Raji (cell line): ENCODE data around the gene HOXB4.

Source experiments
- POLR2A ChIP-seq: IDR thresholded peaks from 2 replicates; pipeline ENCODE4 v1.6.1; 2011; ENCODE audit warnings: low read depth, low read length, control low read depth; ENCODE audit not compliant: insufficient read depth

The HOXB4 gene

GRCh38 chr17:48609759-48610281 is 31.7 kb upstream of the HOXB4 start:
- TF ChIP-seq POLR2A, result no peak

- no peak for TF ChIP-seq POLR2A
Observed at GRCh38 chr17:48609033-48609432, 30.9 kb upstream of the HOXB4 start.

DNA sequence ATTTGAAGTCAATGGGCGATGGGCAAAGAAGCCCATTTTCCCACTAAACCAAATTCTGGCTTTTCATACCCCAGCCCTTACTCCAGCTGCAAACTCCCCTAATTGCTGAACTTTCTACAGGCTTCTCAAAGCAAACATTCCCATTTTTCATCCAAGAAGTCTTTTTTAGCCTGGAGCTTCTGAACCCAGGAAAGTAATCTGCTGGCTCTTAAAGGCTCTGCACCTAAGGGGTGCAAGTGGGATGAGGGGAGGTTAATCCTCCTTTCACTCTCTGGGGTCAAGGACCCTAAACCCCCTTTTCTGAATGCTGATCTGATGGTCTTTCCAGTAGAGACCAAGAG is 30.3 kb upstream of the HOXB4 start:
- TF ChIP-seq POLR2A, result no peak

DNA sequence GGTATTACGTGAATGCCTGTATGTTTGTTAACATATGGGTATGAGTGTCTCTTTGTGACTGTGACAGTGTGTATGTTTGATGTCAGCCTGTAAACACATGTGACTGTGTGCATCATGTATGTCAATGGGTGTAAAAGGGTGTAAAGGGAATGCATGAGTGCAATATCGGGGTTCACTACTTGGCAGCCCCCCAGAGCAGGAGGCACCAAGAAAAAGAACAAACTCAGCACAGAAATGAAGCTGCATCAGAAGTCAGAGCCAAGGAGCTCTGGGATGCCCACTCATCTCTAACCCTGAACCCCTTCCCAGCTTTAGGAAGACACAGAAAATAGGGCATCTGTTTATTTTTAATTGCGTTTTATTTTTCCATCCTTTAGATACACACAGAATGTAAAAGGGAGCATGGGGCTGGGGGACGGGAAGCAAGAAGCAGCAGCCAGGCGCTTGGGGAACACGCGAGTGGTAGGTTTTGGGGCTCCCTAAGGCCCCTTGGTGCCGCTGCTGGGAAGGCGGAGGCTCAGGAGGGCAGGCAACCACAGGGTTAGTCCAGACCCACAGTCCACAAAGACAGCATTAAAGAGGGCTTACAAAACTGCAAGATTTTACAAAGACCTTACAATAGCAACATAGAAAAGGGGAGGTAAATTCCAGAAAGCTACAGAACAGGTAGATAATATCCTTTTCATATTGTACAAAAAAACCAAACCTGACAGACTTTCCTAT is 28.9 kb upstream of the HOXB4 start:
- no peak for TF ChIP-seq POLR2A

GRCh38 chr17:48605991-48606891 is 28.1 kb upstream of the HOXB4 start:
- TF ChIP-seq POLR2A, result no peak

- no peak for TF ChIP-seq POLR2A
Observed at GRCh38 chr17:48605409-48605919, 27.3 kb upstream of the HOXB4 start.

GRCh38 chr17:48604770-48605329 is 26.7 kb upstream of the HOXB4 start, which contains the start of gene HOXB6:
TSS of gene HOXB6 (minus strand) at chr17:48604986. CDS start at chr17:48598150, 6,836 bp downstream.
- TF ChIP-seq POLR2A, result no peak

DNA sequence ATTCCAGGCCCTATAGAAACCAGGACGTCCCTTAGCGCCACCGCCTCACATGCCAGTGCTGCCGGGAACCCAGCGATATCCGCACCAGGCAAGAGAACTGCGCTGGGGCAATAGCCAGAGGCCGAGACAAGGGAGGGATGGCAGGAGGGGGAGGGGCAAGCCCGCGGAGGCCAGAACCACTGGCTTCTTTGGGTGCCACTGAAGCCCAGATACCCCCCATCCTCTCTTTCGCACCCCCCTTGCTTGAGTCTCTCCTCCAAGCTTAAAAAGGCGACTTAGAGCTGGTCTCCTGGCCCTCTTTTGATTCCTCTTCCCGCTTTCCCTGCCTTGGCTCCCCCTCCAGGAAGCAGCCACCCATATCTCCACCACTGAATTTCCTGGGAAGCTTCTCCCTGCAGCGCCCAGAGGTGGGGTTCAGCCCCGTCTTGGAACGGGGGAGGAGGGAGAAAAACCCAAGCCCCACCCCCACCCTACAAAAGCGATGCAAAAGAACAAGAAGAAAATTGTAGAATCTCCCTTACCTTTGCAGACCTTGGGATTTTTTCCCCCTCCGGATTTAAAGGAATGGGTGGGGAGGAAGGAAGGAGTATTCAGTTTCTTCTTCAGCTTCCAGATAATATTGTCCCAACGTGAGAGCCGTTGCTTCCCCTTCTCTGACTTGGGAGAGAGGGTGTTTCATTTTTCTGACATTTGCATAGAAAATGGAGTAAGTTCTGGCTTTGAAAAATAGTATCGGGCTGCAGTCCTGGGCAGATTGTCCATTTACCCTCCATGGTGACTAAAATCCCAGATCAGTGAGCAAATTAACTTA is 26.0 kb upstream of the HOXB4 start:
- no peak for TF ChIP-seq POLR2A

DNA sequence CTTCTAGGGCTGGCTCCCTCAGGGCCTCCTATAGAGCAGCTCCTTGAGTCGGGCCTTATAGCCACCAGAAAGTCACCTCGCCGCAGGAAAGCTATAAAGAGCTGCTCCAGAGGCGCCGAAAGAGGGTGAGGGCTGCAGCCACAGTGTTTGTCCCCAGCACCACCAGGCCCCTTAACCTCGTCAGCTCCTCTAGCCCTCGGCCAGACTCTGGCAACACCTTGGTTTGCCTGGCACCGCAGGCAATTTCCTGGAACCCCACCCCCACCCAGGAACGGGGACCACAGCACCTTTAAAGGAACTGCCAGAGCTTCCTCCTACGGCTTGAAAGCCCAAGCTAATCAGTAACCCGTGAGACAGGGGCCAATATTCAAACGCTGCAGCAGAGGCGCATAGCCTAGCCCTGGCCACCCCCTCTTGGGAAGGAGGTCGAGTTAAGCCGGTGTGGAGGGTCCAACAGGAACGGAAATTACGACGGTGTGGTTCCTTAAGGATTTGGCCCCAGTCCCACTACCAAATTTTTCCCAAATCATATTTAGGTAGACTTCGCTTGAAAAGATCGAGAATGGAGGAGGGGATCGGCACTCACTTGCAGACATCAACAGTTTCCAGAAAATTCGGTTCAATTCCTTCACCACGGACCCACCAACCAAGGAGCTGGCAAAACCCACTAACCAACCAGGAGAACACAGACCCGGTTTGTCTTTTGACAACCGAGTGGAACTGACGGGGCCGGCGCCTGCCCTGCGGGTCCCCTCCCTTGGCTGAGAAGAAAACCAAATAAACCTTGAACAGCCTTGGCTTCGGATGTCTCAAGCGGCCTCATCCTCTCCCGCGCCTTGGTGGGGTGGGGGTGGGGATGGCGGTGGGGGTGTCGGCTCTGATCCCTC is 23.6 kb upstream of the HOXB4 start:
- TF ChIP-seq POLR2A, result no peak

DNA sequence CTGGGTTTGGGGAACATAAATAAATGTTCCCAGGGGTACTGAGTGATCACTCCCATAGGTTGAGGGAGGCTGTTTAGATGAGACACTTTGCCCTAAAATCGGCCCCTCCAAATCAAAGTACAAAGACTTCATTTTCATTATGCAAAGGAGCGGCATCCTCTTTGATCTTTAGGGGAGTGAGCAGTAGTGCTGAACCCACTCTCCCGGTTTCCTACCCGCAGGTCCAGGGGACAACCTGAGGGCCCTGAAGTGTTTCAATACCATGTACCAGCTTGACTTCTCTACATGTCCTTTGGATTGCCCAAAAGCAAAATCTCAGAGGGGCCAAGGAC is 23.0 kb upstream of the HOXB4 start:
- TF ChIP-seq POLR2A, result no peak

DNA sequence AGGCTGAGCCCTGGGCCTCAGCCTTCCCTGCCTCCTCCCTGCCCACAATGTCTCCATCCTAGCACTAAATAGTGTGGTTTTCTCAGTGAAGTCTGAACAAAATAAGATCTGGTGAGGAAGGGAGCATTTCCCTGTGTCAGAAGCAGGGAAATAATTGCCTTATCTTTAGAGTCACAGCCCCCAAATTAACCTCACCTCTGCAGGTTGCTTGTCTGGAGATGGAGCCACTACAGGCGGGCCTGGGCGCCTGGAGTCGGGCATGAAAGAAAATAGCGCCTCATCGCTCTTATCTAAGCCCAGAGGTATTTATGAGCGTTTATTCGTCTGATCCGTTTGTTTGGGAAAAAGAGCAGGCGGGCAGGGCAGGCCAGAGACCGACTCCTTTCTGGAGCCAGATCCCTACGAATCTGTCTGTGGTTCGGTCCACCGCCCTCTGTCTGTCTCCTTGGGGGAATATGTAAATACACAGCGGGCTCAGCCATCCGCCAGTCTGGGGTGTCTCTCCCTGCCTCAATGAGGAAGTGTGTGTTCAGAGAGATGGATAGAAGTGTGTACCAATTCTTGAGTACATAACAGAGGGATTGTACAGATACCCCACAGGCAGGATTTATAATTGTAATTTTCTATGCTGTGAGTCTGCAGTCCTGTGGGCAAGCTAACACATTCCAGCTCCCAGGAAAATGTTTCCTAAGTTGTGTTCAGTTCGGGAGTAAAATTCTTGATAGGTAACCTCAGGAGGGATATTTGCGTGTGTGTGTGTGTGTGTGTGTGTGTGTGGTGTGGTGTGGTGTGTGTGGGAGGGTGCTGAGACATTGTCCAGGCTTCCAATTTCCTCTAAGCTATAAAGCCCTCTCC is 22.3 kb upstream of the HOXB4 start:
- no peak for TF ChIP-seq POLR2A

DNA sequence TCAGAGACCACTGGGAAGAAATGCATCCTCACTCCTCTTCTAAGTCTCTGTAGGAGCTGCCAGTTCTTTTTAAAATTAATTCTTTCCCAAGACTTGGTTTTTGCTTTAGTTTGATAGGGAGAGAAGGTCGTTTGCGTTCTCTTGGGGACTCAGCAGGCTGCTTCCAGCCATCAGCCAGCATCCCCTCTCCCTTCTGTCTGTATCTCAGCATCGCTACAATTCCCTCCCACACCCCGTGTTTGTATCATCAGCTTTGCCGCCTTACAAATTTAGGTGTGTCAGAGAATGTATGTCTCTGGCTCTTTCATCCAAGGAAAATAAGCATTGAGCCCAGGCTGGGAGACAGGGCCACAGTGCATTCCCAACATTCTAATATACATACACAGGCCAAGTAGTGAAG is 21.2 kb upstream of the HOXB4 start:
- no peak for TF ChIP-seq POLR2A

GRCh38 chr17:48598736-48599135 is 20.6 kb upstream of the HOXB4 start:
- no peak for TF ChIP-seq POLR2A
